ENCODE results near the gene MAT2B. TPM values are rescaled to one million over a fixed set of nuclear protein-coding genes. Genes with fewer than 3 reads are reported as not detected.

Gene MAT2B
- total and polyA plus RNA-seq, 2 donors (not counting 1 experiment from before 2014, with no cell fraction given): 33.9 to 123 TPM

Other genes with a start within 250 kb of the MAT2B start
- gene CCNG1, start 68.0 kb upstream of the MAT2B start, total RNA-seq: 80.1 and 95.1 TPM in 2 replicates
- gene CCNG1, start 68.0 kb upstream of the MAT2B start, polyA plus RNA-seq: 23.8 and 29.0 TPM in 2 replicates
- 24.4 TPM in 2 replicates for gene NUDCD2, start 45.5 kb upstream of the MAT2B start, total RNA-seq
- gene NUDCD2, start 45.5 kb upstream of the MAT2B start, polyA plus RNA-seq: 6.8 and 8.5 TPM in 2 replicates
- 1.4 and 1.6 TPM in 2 replicates for gene HMMR, start 45.0 kb upstream of the MAT2B start, total RNA-seq
- gene HMMR, start 45.0 kb upstream of the MAT2B start, polyA plus RNA-seq: 0.30 and 0.34 TPM in 2 replicates

Measured in B cell (primary cell).